HPDE6-E6E7 (cell line): ENCODE measurements around the gene CYSRT1.

Experiments used
- DNase-seq: peaks from one replicate; pipeline ENCODE4 v3.0.0; 2011; ENCODE audit warnings: missing footprints; ENCODE audit errors: extremely low spot score

The CYSRT1 gene

GRCh38 chr9:137212520-137212919, 12.5 kb upstream of the CYSRT1 start:
- no peak for DNase-seq

- no peak for DNase-seq
Observed at GRCh38 chr9:137213160-137214060, 11.6 kb upstream of the CYSRT1 start.

- no peak for DNase-seq
Observed at GRCh38 chr9:137214620-137215019, 10.4 kb upstream of the CYSRT1 start.

GRCh38 chr9:137215196-137215986, 9.6 kb upstream of the CYSRT1 start:
- DNase-seq: no peak

GRCh38 chr9:137216188-137216965, 8.6 kb upstream of the CYSRT1 start:
- no peak for DNase-seq

GRCh38 chr9:137217276-137218211, 7.4 kb upstream of the CYSRT1 start:
- peak; percentile 87 for DNase-seq

- no peak for DNase-seq
Observed at GRCh38 chr9:137218212-137218753, 6.7 kb upstream of the CYSRT1 start.

GRCh38 chr9:137218754-137219271, 6.2 kb upstream of the CYSRT1 start:
- DNase-seq: no peak

- no peak for DNase-seq
Observed at GRCh38 chr9:137219757-137220316, 5.1 kb upstream of the CYSRT1 start.

GRCh38 chr9:137220317-137221094, 4.5 kb upstream of the CYSRT1 start:
- DNase-seq: no peak

- no peak for DNase-seq
Observed at GRCh38 chr9:137221095-137221505, 3.9 kb upstream of the CYSRT1 start.

- DNase-seq: no peak
Observed at GRCh38 chr9:137221506-137222111, 3.4 kb upstream of the CYSRT1 start.

GRCh38 chr9:137222190-137223077, 2.5 kb upstream of the CYSRT1 start, which contains the start of gene RNF208:
Gene RNF208, minus strand, starts transcription at chr9:137222240. Its CDS starts 1,028 bp downstream, at chr9:137221212.
- DNase-seq: no peak

- peak; percentile 86 for DNase-seq
Observed at GRCh38 chr9:137223078-137223970, 1.6 kb upstream of the CYSRT1 start.

GRCh38 chr9:137225699-137226331, 841 bp downstream of the CYSRT1 start:
- no peak for DNase-seq
